ENCODE data around the gene ZBTB20.
"Not testable (repeated sequence)": the region's sequence is repeated elsewhere in the genome, so short reads cannot be mapped to it uniquely, and the experiment has no call there.

Gene ZBTB20

DNA sequence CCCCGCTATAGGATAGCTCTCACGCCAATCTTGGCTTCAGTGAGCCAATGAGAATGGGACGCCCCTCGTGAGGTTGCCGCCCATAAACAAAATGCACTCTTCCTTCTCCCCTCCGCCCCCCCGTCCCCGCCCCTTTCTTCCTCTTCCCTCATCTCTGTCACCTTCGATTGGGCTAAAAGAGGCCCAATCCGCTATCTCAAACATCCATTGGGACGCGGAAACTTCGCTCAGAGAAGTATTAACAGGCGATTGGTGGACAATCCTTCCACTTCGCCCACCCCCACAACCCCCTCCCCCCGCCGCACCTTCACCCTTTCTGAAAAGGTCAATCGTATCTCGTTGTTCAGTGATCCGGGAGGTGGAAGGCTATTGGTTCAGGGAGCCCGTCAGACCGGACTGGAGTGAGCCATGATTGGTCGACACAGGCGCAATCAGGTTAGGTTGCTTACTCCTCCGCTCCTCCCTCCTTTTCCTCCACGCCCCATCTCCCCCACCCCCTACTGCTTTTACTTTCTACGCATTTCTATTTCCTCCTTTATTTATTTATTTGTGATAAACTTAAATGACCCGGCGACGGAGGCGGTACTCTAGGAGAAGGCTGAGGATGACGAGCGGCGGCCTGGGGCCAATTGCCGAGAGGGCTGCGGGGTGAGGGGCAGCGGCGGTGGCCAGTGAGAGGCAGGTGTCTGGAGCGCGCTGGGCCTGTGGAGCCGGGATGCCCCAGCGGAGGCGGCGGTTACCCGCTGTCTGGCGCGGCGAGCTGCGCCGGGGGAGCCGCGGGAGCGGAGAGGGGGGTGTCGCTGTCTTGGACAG lies 447 bp upstream of the ZBTB20 start:
- peak; percentile 92 for DNase-seq (ENCODE audit: low read depth)

DNA sequence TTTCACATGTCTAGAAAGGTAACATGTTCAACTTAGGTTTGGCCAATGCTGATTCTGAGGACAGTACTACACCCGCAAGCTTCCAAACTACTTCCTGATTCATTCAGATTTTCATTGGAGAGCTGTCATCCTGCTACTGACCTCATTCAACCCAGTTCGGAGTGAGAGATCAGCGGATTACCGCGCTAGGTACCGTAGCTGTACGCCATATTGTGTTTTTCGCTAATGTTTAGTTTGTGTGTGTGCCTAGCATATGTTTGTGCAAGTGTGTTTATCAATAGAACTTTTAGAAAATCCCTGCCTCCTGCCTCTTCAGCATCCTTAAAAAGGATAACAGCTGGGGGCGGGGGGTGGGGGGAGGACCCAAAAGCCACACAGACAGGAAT lies 1.1 kb downstream of the ZBTB20 start:
- peak; percentile 8 for DNase-seq (ENCODE audit: low read depth)

DNA sequence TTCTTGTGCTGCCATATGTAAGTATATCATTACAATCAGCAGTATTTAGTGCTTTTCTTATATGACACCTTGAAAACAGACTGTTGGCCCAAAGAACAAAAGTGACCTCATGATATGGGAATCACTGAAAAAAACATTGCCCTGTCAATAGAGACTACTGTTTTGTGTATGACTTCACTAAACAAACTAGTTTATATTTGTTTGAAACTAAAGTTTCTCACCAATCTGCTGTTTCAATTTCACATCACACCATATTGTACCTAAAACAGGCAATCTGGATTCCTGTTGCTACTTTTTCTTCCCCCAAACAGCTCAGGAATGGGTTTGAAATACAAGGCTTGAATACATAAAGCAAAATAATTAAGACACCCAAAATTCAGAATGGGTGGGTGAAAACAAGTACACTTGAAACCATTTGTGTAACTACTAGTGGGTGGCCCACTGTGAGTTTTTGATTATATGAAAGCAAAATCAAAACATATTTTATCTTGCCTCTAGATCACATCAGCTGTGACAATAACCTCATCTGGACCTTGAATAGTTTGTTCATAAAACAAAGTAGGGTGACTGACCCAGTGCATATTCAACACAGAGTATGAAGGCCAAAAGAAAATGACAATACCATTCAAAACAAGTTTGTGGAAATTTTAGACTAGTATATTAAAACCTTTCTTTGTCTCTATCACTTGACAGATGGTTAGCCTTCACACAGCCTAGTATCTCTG lies 5.9 kb downstream of the ZBTB20 start:
- no peak for DNase-seq (ENCODE audit: low read depth)

DNA sequence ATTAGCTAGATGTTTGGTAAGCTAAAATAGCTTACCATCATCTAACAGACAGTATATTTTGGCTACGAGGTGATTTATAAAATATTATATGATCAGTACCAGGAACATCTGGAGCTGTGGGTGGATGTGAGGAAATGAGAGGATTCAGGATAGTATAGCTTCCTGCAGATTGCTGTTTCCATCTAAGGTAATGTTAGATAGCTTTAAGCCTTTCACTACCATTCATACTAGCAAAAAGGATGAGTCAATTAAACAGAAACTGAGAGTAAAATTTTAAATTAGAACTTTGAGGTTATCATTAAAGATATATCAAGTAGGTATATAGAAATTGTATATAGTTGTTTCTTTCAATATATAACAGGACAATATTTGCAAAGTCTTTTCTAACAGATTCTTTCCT lies 8.0 kb downstream of the ZBTB20 start:
- DNase-seq (ENCODE audit: low read depth): no peak

DNA sequence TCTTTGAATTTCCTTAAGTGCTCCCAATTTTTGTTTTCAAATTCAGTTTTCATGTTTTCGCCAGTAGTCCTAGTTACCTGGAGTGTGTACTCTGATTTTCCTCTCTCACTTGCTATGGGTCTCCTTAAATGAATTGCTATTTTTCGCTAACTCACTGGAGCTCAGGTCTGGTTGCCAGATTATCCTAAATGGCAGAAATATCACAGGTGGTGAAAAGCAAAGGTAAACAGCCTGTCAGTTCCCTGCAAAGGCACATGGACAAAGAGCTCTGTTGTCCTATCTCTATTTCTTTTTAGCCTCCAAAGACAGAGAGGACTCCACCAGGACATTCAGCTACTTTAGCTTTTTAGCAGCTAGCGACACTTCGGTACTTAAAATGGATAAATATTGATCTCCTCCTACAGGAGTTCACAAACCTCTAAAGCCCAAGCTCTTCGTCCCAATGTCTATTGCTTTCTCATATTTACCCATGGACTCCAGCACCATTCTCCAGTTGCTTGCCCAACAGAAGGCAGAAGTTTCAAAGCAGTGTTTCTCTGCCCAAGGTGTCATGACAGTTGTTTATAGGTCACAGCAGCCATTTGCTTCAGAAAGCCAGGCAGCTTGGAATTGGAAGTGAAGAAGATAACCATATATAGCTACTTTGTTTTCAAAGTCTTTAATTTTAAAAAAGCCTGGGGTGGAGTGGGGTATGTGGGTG lies 12.3 kb downstream of the ZBTB20 start:
- no peak for DNase-seq (ENCODE audit: low read depth)

DNA sequence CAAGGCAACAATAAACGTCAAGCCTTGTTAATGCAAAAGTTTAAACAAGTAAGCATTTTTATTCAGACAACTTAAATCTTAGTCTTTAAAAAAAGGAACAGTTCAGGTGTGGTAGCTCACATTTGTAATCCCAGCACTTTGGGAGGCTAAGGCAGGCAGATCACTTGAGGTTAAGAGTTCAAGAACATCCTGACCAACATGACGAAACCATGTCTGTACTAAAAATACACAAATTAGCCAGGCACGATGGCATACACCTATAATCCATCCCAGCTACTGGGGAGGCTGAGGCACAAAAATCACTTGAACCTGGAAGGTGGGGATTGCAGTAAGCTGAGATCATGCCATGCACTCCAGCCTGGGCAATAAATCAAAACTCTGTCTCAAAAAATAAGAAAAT lies 19.9 kb downstream of the ZBTB20 start:
- no peak for DNase-seq (ENCODE audit: low read depth)

DNA sequence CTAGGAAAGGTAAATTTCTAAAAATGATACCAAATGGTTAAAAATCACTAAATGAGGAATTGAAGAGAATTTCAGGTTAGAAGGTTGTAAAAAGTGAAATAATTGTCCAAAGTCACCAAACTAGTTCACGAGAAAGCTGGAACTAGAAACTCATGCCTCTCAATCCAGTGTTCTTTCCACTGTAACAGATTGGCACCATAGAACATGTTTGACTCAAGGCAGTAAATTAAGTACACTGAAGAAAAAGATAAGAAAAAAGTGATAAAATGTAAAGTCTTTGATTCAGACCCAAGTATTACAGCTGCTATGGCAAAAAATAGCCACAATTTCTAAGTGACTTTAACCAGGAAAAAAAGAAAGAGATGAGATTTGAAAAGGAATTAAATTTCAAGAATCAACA lies 26.5 kb downstream of the ZBTB20 start:
- no peak for DNase-seq (ENCODE audit: low read depth)

DNA sequence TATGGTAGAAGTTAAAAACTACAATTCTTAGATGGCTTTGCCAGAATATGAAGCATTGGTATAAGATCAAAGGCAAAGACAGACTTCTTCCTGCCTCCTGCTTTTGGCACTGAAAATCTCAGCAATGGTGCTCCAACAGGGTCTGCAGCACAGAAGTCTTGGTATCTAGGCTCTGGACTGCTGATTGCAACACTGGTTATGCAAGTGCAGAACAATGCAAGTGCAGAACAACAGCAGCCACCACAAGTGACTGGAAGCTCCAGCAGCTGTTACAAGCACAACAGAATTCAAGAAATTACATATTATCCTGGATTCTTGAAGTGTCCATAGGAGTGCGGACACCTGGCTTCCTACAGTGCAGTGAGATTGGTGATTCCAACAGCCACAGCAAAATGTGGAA lies 33.7 kb downstream of the ZBTB20 start:
- no peak for DNase-seq (ENCODE audit: low read depth)

DNA sequence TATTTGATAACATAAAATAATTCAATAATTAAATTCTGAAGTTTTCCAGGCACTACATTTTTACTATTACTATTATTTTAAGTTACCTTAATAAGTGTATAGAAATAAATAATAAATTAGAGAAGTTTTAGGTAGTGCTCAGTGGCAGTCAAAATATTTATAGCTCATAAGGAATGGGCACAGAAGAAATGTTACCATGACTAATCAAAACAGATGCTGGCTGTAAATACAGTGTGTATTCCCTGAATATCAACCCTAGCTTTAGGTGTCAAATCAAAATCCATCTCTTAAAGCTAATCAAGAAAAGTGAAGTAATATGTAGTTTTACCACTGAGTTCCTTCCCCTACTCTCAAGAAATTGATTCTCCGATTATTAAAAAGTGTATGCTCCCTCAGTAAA lies 35.5 kb downstream of the ZBTB20 start:
- DNase-seq (ENCODE audit: low read depth): no peak

DNA sequence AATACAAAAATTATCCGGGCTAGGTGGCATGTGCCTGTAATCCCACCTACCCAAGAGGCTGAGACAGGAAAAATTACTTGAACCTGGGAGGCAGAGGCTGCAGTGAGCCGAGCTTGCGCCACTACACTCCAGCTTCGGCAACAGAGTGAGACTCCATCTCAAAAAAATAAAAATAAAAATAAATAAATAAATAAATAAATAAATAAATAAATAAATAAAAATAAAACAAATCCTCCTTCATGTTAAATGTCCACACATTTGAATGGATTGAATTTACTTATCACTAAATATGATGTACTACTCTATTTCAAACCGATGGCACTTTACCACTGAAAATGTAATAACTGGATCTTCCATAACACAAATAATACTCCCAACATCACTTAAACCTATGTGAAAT lies 36.3 kb downstream of the ZBTB20 start:
- DNase-seq (ENCODE audit: low read depth): no peak

DNA sequence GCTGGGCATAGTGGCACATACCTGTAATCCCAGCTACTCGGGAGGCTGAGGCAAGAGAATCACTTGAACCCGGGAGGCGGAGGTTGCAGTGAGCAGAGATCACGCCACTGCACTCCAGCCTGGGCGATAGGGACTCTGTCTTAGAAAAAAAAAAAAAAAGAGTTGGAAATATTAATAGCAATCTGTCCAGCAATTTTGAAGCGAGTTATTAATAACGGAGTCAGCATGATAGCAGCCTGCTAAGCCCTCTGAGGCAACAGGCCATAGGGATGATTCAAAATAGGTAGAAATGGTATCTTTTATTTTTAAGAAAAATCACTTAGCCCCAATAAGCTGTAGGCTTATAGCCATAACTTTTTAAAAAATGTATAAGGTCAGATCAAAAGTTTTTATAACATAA lies 37.0 kb downstream of the ZBTB20 start:
- not testable (repeated sequence) for DNase-seq (ENCODE audit: low read depth)

DNA sequence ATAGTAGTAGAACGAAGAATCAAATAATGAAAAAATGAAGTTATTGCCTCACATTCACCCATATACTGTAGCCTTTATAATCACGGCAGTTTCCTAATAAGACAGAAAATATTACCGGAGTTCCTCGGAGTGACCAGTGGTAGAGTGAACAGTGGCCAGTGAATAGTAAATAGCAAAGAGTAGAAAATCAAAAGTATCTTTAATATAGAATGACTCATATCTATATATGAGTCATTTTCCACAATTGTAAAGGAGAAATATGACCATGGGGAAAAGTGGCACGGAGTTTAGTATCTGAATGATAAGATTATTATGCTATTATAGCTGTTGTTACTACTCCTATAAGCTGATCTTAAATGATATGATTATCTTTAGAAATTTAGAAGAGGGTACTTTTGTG lies 38.5 kb downstream of the ZBTB20 start:
- DNase-seq (ENCODE audit: low read depth): no peak

DNA sequence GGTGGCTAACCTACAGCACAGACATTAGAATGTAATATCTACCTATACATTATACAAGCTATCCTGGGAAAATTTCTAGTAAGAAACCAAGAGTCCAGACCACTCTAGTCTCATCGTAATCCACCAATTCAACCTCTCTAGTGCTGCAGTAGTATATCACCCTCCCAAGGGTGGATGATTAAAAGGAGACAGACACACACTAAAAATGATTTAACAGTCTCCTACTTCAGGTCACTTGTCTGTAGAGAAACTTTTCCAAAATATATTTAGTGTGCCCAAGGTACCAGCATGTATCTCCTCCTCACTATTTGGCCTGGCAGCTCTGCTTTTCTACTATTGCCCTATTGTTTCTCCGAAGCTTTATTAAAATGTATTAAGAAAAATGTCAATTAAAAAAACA lies 45.0 kb downstream of the ZBTB20 start:
- DNase-seq (ENCODE audit: low read depth): no peak

DNA sequence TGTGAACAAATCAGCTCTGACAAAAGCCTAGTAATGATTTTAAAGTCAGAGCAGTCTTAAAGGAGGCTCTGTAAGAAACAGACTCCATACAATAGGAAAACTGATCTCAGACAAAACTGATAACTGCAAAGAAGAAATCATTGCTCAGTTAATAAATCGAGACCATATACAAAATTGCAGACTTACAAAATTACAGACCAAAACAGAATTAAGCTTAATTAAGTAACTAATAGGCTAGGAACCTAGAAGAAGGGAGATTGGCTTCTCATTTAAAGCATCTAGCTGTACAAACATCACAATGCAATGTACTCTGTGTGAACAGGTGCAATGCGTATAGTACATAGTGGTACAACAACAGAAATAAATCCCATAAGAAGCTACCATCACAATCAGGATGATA lies 46.3 kb downstream of the ZBTB20 start:
- no peak for DNase-seq (ENCODE audit: low read depth)

DNA sequence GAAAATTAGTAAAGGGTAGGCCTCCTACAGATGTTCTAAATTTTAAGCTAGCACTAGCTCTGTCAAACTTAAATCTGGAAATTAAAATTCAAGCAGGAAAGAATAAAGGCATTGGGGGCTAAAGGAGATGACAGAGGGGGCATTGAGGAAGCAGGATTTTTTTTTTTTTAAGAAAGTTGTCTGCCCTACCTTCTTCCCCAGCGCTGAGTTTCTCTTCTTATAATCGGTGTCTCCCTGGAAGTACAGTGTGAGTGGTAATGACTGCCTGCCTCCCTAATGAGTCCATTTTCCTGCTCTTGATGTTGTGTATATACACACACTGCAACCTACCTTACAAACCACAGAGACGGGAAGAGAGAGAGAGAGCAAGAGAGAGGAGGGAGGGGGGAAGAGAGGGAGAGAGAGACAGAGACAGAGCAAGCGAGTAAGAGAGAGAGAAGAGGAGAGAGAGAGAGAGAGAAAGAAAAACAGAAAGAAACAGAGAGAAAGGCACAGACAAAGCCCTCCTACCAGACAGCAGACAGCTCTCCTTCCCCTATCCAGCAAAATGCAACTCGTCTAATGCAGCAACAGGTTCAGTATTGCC lies 47.0 kb downstream of the ZBTB20 start:
- no peak for DNase-seq (ENCODE audit: low read depth)

DNA sequence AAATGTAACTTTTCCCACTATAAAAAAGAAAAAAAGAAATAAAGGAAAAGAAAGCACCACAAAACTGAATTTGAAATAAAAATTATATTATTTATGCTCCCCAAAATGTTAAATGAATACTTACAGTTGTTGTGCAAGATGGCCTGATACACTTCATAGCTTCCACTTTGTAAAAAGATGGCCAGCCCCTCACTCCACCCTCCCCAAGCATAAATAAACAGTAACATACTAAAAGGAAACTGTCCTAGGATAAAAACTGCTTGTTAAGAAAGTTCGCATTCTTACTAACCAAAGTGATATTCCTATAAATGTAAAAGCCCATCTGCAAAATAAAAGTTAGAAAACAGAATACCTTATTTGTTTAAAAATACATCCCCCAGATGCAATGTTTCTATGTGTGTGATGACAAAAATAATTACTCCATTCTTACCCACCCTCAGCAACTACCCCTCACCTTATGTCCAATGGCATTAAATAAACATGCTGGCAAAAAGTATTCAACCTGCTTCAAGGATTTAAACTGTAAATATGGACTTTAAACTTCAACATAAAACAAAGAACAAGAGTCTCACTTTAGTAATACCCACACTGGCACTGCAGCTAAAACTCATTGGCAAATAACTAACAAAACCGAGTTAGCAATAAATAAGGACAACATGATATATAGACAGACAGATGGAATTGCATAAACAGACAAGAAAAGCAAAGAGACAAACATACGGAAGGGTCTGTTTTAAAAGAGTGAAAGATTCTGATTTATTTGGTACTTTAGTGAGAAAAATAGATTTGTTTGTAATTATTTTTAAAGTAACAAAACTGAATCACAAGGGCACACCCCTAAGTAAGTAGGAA lies 47.7 kb downstream of the ZBTB20 start:
- no peak for DNase-seq (ENCODE audit: low read depth)

DNA sequence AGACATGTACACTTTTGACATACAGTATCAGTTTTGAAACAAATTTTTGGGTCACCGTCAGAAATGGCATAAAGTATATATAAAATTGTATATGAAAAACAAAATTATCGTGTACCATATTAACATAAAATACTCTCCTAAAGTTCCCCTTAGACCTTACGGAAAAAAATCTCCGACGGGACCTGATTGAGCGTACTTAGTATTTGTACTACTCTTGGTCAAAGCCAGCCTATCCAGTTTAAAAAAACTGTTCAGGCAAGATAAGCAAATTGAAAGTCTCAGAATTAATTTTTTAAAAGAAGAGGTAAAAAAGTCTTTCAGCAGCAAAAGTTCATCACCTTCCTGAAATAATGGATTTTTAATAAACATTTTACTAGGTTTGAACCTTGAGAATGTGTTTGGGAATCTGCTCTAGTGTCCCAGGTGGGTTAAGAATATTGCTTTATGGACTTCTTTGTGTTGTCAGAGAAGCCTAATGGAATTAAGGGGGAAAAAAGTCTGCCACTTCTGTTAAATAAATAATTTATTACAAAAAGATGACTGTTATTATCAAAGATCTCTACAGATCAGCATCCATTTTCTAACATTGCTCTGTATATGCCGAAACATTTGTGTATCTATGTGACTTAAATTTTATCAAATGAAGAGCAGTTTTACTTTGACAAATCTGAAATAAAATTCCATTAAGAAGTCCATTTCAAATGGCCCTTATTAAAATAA lies 48.6 kb downstream of the ZBTB20 start:
- no peak for DNase-seq (ENCODE audit: low read depth)

DNA sequence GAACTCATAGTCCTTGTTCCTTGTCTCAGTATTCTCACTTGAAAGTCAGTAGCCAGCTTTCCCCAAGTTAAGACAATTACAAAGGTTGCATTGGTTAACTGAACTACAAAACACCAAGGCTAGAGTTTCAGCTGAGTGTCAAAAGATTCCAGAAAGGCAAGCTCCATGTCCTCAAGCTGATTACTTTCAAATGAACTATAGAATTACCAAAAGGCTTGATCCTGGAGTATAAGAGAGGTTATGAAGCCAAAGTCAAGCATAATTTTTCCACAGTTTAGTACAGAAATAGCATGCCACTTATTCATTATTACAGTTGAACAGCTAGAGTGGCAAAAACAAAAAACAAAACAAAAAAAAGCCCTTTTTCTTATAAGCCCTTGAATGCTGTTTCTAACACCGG lies 51.9 kb downstream of the ZBTB20 start:
- no peak for DNase-seq (ENCODE audit: low read depth)

DNA sequence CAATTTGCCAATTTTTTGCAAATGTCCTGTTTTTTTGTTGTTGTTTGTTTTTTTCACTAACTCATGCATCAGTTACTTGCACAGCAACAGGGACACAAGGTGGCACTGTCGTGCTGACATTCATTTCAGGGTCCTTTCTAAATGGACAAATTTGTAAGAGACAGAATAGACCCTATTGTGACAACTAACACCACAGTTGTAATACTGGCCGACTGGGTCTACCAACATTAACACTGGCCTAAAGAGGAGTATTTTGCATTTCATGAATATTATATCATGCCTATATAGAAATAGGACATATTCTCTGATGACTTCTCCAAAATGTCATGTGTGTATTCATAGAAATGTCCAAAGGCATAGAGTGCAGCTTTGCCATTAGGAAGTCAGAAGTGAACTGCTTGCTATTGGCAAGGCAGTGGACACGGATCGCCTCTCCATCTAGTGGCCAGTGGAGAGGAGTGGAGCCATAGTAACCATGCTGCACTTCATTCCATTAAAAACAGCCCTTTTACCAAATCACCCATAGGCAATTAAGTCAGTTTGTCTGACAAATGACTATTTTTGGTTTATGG lies 54.8 kb downstream of the ZBTB20 start:
- peak; percentile 24 for DNase-seq (ENCODE audit: low read depth)

DNA sequence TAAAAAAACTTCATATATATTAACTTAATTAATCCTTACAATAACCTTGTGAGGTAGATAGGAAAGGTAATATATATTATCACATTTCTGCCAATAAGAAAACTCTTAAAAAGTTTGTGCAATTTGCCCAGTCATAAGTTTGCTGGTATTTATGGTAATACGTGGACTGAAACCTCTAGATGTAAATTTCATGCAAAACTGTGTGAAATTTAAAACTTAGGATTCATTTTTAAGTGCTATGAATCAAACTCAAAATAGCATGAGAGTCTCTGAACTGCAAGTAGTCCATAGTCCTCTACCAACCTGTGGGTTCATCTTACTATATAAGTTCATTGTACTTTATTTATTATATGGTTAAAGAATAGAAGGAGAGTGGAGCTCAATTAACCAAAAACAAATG lies 56.4 kb downstream of the ZBTB20 start:
- DNase-seq (ENCODE audit: low read depth): no peak

DNA sequence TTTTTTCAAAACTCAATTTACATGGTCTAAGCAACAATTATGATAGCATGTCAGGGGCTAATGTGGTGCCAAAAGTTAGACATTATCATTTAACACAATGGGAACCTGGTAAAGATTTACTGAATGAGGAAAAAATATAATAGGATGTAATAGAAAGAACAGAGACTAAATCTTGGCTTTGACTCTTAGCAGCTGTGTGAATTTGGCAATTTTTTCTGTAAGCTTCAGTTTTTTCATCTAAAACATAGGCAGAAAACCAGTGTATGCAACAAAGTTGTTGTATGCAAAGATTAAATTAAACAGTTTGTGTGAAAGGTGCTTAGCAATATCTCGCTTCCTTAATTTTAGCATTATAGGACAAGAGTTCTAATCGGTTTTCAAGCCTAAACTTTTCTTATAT lies 57.6 kb downstream of the ZBTB20 start:
- no peak for DNase-seq (ENCODE audit: low read depth)
